ENCODE measurements around the gene DGKH. TPM values are rescaled to one million over a fixed set of nuclear protein-coding genes. Genes with fewer than 3 reads are reported as not detected.

Gene DGKH
- total RNA-seq, 1 donor from 2014 or later = 45.1 TPM

GRCh38 chr13:42061943-42062342 is 13.5 kb downstream of the DGKH start:
- peaks cover 46% of the 10 kb centered on the region for H3K36me3 Mint-ChIP-seq (ENCODE audit: low read depth, unreplicated experiment)
- H3K27me3 Mint-ChIP-seq (ENCODE audit: unreplicated experiment) = peaks cover 1% of the 10 kb centered on the region
- no peaks in the 10 kb centered on the region for H3K9me3 Mint-ChIP-seq (ENCODE audit: unreplicated experiment)
- H3K4me3 Mint-ChIP-seq (ENCODE audit: unreplicated experiment) = no peak overlapping the region
- peaks cover 6% of the 10 kb centered on the region for H3K4me1 Mint-ChIP-seq (ENCODE audit: unreplicated experiment)
- H3K27ac Mint-ChIP-seq (ENCODE audit: unreplicated experiment) = no peak overlapping the region
- no peak for TF ChIP-seq CTCF (IDR thresholded peaks at IDR 0.05; ENCODE audit: unreplicated experiment)
- no peak for DNase-seq (ENCODE audit: low spot score)

DNA sequence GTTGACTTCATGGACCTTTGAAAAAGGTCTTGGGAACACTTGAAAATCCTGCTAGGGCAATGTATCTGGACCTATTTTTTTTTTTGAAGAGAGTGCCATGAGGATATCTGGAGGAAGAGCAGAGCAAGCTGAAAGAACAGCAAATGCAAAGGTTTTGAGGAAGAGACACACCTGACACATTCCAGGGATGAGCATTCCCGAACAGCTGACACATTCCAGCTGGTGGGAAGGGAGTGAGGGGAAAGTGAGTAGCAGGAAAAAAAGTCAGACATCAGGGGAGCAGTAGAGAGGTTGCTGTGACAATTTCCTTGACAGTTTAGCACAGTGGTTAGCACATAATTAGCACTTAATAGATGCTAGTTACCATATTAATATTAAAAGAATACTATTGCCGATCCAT is 14.7 kb downstream of the DGKH start:
- no peak for DNase-seq (ENCODE audit: low spot score)
- Mint-ChIP-seq H3K27me3 (ENCODE audit: unreplicated experiment) (peaks cover 1% of the 10 kb centered on the region), H3K4me1 (ENCODE audit: unreplicated experiment) (peaks cover 6% of the 10 kb centered on the region), H3K9me3 (ENCODE audit: unreplicated experiment) (no peaks in the 10 kb centered on the region), H3K36me3 (ENCODE audit: low read depth, unreplicated experiment) (peaks cover 41% of the 10 kb centered on the region), H3K27ac (ENCODE audit: unreplicated experiment) (no peak overlapping the region), H3K4me3 (ENCODE audit: unreplicated experiment) (peak overlapping the region; percentile 24)
- no peak for TF ChIP-seq CTCF (IDR thresholded peaks at IDR 0.05; ENCODE audit: unreplicated experiment)

DNA sequence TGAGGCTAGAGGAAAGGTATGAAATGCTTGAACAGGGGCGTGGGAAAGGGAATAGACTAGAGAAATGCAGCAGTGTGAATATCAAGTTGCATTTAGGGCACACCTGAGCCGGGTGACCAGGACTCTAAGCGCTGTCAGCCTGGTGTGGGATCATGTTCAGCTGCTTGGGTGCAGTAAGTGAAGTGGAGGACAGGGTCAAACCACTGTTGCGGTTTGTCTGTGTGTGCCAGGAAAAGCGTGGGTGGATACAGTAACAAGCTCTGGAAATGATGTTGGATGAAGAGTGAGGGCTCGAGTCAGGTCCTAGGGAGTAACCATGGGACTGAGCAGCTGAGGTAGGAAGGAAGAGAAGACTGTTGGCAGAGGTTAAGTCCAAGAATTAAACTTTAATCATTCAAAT is 15.8 kb downstream of the DGKH start:
- Mint-ChIP-seq H3K27ac (ENCODE audit: unreplicated experiment) (no peak overlapping the region), H3K27me3 (ENCODE audit: unreplicated experiment) (peaks cover 1% of the 10 kb centered on the region), H3K4me1 (ENCODE audit: unreplicated experiment) (peaks cover 6% of the 10 kb centered on the region), H3K9me3 (ENCODE audit: unreplicated experiment) (no peaks in the 10 kb centered on the region), H3K4me3 (ENCODE audit: unreplicated experiment) (no peak overlapping the region), H3K36me3 (ENCODE audit: low read depth, unreplicated experiment) (peaks cover 35% of the 10 kb centered on the region)
- TF ChIP-seq CTCF (IDR thresholded peaks at IDR 0.05; ENCODE audit: unreplicated experiment) = no peak
- DNase-seq (ENCODE audit: low spot score) = no peak

DNA sequence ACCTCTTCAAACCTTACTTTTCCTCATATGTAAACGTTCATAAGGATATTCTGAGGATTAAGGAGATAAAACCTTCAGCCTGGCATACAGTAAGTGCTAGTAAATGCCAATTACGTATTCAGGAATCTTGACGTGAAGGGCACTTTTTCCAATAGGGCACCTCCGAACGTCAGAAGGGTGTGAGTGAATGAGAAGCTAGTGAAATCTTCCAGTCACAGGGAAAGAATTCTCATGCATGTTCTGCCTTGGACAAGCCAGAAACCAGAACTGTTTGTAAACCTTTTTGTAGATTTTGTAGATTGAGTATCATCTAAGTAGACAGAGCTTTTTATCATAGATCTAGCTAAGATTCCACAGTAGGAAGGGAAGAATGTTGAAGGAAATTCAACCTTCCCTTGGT is 16.5 kb downstream of the DGKH start:
- peaks cover 36% of the 10 kb centered on the region for H3K36me3 Mint-ChIP-seq (ENCODE audit: low read depth, unreplicated experiment)
- peaks cover 11% of the 10 kb centered on the region for H3K4me1 Mint-ChIP-seq (ENCODE audit: unreplicated experiment)
- peaks cover 1% of the 10 kb centered on the region for H3K27me3 Mint-ChIP-seq (ENCODE audit: unreplicated experiment)
- H3K4me3 Mint-ChIP-seq (ENCODE audit: unreplicated experiment) = no peak overlapping the region
- H3K27ac Mint-ChIP-seq (ENCODE audit: unreplicated experiment) = no peak overlapping the region
- no peak for TF ChIP-seq CTCF (IDR thresholded peaks at IDR 0.05; ENCODE audit: unreplicated experiment)
- no peak for DNase-seq (ENCODE audit: low spot score)
- no peaks in the 10 kb centered on the region for H3K9me3 Mint-ChIP-seq (ENCODE audit: unreplicated experiment)

DNA sequence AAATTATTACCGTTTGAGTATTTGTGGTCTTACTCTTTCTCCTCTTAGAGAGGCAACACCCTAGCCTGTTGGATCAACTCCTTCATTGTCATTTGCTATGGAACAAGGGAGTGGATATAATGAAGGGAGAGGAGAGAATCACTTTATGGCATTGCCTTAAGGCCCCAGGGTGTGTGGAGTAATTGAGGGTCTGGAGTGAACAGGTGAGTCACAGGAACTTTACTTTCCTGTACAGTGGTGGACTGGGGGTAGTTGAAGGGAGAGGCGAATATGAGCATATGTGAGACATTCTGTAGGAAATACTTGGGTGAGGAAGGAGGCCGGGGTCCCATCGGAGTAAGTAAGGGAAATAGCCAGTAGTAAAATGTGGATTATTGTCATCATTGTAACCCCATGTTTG is 17.0 kb downstream of the DGKH start:
- peaks cover 32% of the 10 kb centered on the region for H3K36me3 Mint-ChIP-seq (ENCODE audit: low read depth, unreplicated experiment)
- peak overlapping the region; percentile 20 for H3K4me3 Mint-ChIP-seq (ENCODE audit: unreplicated experiment)
- DNase-seq (ENCODE audit: low spot score) = no peak
- peaks cover 10% of the 10 kb centered on the region for H3K4me1 Mint-ChIP-seq (ENCODE audit: unreplicated experiment)
- no peaks in the 10 kb centered on the region for H3K9me3 Mint-ChIP-seq (ENCODE audit: unreplicated experiment)
- H3K27me3 Mint-ChIP-seq (ENCODE audit: unreplicated experiment) = peaks cover 1% of the 10 kb centered on the region
- no peak overlapping the region for H3K27ac Mint-ChIP-seq (ENCODE audit: unreplicated experiment)
- no peak for TF ChIP-seq CTCF (IDR thresholded peaks at IDR 0.05; ENCODE audit: unreplicated experiment)

All from endothelial cell (in vitro differentiated cells).